ENCODE data around the gene SUPV3L1.

- TF ChIP-seq CTCF (IDR thresholded peaks at IDR 0.05): no peak
- TF ChIP-seq POLR2A (IDR thresholded peaks at IDR 0.05): no peak
- TF ChIP-seq EP300 (IDR thresholded peaks at IDR 0.05): no peak
Measured at GRCh38 chr10:69130251-69130650, 49.8 kb upstream of the SUPV3L1 start.

Measured in sigmoid colon (tissue), 4 donors.